Nephron (organoid): ENCODE data around the gene ADGRL3.

ENCODE experiments used
- H3K27ac Mint-ChIP-seq, 3 experiments: 2 replicates each; pipeline ENCODE4 v1.8.0; 2020; ENCODE audit warnings: mixed read lengths in 3 of 3, mild to moderate bottlenecking in 2 of 3, moderate library complexity in 1 of 3
- H3K27me3 Mint-ChIP-seq: 2 replicates; pipeline ENCODE4 v1.8.0; 2021; ENCODE audit warnings: low read depth, mild to moderate bottlenecking, moderate library complexity, mixed read lengths
- H3K36me3 Mint-ChIP-seq: 2 replicates; pipeline ENCODE4 v1.8.0; 2020; ENCODE audit warnings: low read depth, mixed read lengths
- H3K4me1 Mint-ChIP-seq: 2 replicates; pipeline ENCODE4 v1.8.0; 2020; ENCODE audit warnings: mixed read lengths
- H3K4me3 Mint-ChIP-seq, 3 experiments: 2 replicates each; pipeline ENCODE4 v1.8.0; 2020; ENCODE audit warnings: mild to moderate bottlenecking in 3 of 3, mixed read lengths in 3 of 3, moderate library complexity in 2 of 3
- H3K9me3 Mint-ChIP-seq: 2 replicates; pipeline ENCODE4 v1.8.0; 2020; ENCODE audit warnings: mixed read lengths
- CTCF ChIP-seq, 3 experiments: fragments of 200-600 bp; sonication (generic); IDR thresholded peaks; one replicate each; pipeline ENCODE4 v1.5.0; 2021; ENCODE audit warnings: antibody characterized with exemption in 3 of 3; ENCODE audit not compliant: unreplicated experiment in 3 of 3

ADGRL3 gene

GRCh38 chr4:61786211-61786610, 586.1 kb downstream of the ADGRL3 start:
- peaks cover 13% of the 10 kb centered on the region for H3K36me3 Mint-ChIP-seq
- H3K4me3 Mint-ChIP-seq, result no peak overlapping the region
- H3K27me3 Mint-ChIP-seq, result no peaks in the 10 kb centered on the region
- TF ChIP-seq CTCF (IDR thresholded peaks at IDR 0.05; ENCODE audit: unreplicated experiment in 3 of 3), result no peak
- H3K4me1 Mint-ChIP-seq, result peaks cover 4% of the 10 kb centered on the region
- H3K9me3 Mint-ChIP-seq, result peaks cover 11% of the 10 kb centered on the region
- no peak overlapping the region for H3K27ac Mint-ChIP-seq

DNA sequence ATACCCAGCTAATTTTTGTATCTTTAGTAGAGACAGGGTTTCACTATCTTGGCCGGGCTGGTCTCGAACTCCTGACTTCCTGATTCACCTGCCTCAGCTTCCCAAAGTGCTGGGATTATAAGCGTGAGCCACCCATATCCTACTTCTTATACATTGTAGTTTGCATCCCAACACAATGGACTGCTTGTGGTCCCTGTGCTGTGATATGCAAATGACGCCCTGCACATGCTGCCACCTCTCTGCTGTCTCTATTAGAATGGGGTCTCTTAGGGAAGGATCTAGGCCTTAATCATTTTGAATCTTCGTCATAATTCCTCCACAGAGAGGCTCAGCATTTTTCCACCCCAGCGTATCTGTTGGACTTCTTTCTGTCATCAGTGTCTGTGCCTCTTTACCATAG, 595.9 kb downstream of the ADGRL3 start:
- no peak overlapping the region for H3K4me3 Mint-ChIP-seq
- no peak overlapping the region for H3K27ac Mint-ChIP-seq
- no peaks in the 10 kb centered on the region for H3K4me1 Mint-ChIP-seq
- peaks cover 13% of the 10 kb centered on the region for H3K36me3 Mint-ChIP-seq
- no peak for TF ChIP-seq CTCF (IDR thresholded peaks at IDR 0.05; ENCODE audit: unreplicated experiment in 3 of 3)
- peaks cover 10% of the 10 kb centered on the region for H3K9me3 Mint-ChIP-seq
- no peaks in the 10 kb centered on the region for H3K27me3 Mint-ChIP-seq

DNA sequence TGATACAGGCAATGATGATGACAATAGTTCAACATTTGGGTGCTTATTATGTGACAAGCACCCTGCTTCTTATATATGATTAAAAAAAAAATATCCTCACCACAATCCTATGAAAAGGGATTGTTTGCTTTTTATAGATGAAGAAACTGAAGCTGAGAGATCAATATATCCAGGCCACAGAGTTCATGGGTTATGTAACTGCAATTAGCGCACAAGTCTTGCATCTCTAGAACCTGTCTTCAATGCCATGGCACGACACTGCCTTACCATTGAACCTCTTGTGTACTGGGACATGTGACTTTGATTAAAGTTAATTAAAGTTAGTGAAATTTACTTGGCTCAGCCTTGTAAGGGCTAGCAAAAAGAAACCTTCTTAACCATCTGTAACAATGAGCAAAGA, 599.7 kb downstream of the ADGRL3 start:
- TF ChIP-seq CTCF (IDR thresholded peaks at IDR 0.05; ENCODE audit: unreplicated experiment in 3 of 3), result no peak
- Mint-ChIP-seq H3K9me3 (no peaks in the 10 kb centered on the region), H3K4me3 (no peak overlapping the region), H3K27ac (no peak overlapping the region), H3K36me3 (no peaks in the 10 kb centered on the region), H3K27me3 (no peaks in the 10 kb centered on the region), H3K4me1 (peaks cover 4% of the 10 kb centered on the region)

GRCh38 chr4:61805227-61805626, 605.1 kb downstream of the ADGRL3 start:
- no peak overlapping the region for H3K27ac Mint-ChIP-seq
- no peak overlapping the region for H3K4me3 Mint-ChIP-seq
- H3K9me3 Mint-ChIP-seq, result no peaks in the 10 kb centered on the region
- peaks cover 4% of the 10 kb centered on the region for H3K4me1 Mint-ChIP-seq
- no peaks in the 10 kb centered on the region for H3K36me3 Mint-ChIP-seq
- no peak for TF ChIP-seq CTCF (IDR thresholded peaks at IDR 0.05; ENCODE audit: unreplicated experiment in 3 of 3)
- H3K27me3 Mint-ChIP-seq, result no peaks in the 10 kb centered on the region

- peaks cover 4% of the 10 kb centered on the region for H3K4me1 Mint-ChIP-seq
- H3K27ac Mint-ChIP-seq, result no peak overlapping the region
- TF ChIP-seq CTCF (IDR thresholded peaks at IDR 0.05; ENCODE audit: unreplicated experiment in 3 of 3), result no peak
- H3K36me3 Mint-ChIP-seq, result no peaks in the 10 kb centered on the region
- no peaks in the 10 kb centered on the region for H3K27me3 Mint-ChIP-seq
- H3K4me3 Mint-ChIP-seq, result no peak overlapping the region
- no peaks in the 10 kb centered on the region for H3K9me3 Mint-ChIP-seq
These were observed 605.9 kb downstream of the ADGRL3 start for GRCh38 chr4:61805979-61806378.

DNA sequence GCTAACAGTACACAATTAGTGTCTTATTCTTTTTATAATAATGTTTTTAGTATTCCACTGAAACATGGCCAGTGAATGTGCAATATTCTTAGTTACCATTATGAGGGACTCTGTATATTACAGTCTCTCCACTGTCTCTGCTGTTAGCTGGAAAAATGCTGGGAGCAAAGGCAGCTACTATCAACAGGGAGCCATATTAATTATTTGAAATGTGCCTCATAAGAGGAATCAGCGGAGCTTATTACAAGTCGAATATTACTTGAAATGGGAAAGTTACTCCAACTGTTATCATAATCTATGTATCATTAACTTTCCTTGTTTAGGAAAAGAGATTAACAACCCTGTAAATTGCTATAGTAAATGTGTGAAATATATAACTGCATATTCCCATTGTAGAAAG, 612.0 kb downstream of the ADGRL3 start:
- no peak for TF ChIP-seq CTCF (IDR thresholded peaks at IDR 0.05; ENCODE audit: unreplicated experiment in 3 of 3)
- no peak overlapping the region for H3K4me3 Mint-ChIP-seq
- no peak overlapping the region for H3K27ac Mint-ChIP-seq
- no peaks in the 10 kb centered on the region for H3K27me3 Mint-ChIP-seq
- no peaks in the 10 kb centered on the region for H3K9me3 Mint-ChIP-seq
- peaks cover 5% of the 10 kb centered on the region for H3K36me3 Mint-ChIP-seq
- no peaks in the 10 kb centered on the region for H3K4me1 Mint-ChIP-seq
